ENCODE data around the gene TRMT2B.
A peak's percentile ranks its signal among the peaks of the same experiment; 100 is the strongest.
"Not testable (repeated sequence)": the region's sequence is repeated elsewhere in the genome, so short reads cannot be mapped to it uniquely, and the experiment has no call there.

Gene TRMT2B

GRCh38 chrX:101051549-101052302 is at the start of gene TRMT2B:
TSS of gene TRMT2B (minus strand) at chrX:101052111. CDS start at chrX:101042289, 9,822 bp downstream.
- peak; percentile 42 to 59 for DNase-seq (ENCODE audit: low read depth in 2 of 2, low spot score in 1 of 2)

- DNase-seq (ENCODE audit: low read depth in 2 of 2, low spot score in 1 of 2) = peak; percentile 77 to 82
Measured at GRCh38 chrX:101097546-101098453, 45.9 kb upstream of the TRMT2B start, which contains the start of gene CENPI. TSS of gene CENPI (plus strand) at chrX:101098204. CDS start at chrX:101101071, 2,867 bp downstream.

GRCh38 chrX:101091817-101092216 is 39.9 kb upstream of the TRMT2B start:
- no peak for DNase-seq (ENCODE audit: low read depth in 2 of 2, low spot score in 1 of 2)

- no peak for DNase-seq (ENCODE audit: low read depth in 2 of 2, low spot score in 1 of 2)
Measured at GRCh38 chrX:101081231-101081630, 29.3 kb upstream of the TRMT2B start.

- no peak for DNase-seq (ENCODE audit: low read depth in 2 of 2, low spot score in 1 of 2)
Measured at GRCh38 chrX:101080326-101081124, 28.6 kb upstream of the TRMT2B start.

GRCh38 chrX:101079736-101080270 is 27.9 kb upstream of the TRMT2B start:
- no peak for DNase-seq (ENCODE audit: low read depth in 2 of 2, low spot score in 1 of 2)

- DNase-seq (ENCODE audit: low read depth in 2 of 2, low spot score in 1 of 2) = no peak
Measured at GRCh38 chrX:101078716-101079598, 27.0 kb upstream of the TRMT2B start, which contains the start of gene TMEM35A. TSS of gene TMEM35A (plus strand) at chrX:101078879. CDS start at chrX:101079003, 124 bp downstream.

- DNase-seq (ENCODE audit: low read depth in 2 of 2, low spot score in 1 of 2) = no peak
Measured at GRCh38 chrX:101071582-101071981, 19.7 kb upstream of the TRMT2B start.

GRCh38 chrX:101062176-101062575 is 10.3 kb upstream of the TRMT2B start:
- no peak for DNase-seq (ENCODE audit: low read depth in 2 of 2, low spot score in 1 of 2)

- DNase-seq (ENCODE audit: low read depth in 2 of 2, low spot score in 1 of 2) = no peak
Measured at GRCh38 chrX:101057093-101057714, 5.3 kb upstream of the TRMT2B start.

GRCh38 chrX:101056551-101056950 is 4.6 kb upstream of the TRMT2B start:
- DNase-seq (ENCODE audit: low read depth in 2 of 2, low spot score in 1 of 2) = not testable (repeated sequence)

GRCh38 chrX:101051153-101051548 is 760 bp downstream of the TRMT2B start:
- no peak for DNase-seq (ENCODE audit: low read depth in 2 of 2, low spot score in 1 of 2)

- no peak for DNase-seq (ENCODE audit: low read depth in 2 of 2, low spot score in 1 of 2)
Measured at GRCh38 chrX:101040197-101040596, 11.7 kb downstream of the TRMT2B start.

GRCh38 chrX:101037231-101037630 is 14.7 kb downstream of the TRMT2B start:
- DNase-seq (ENCODE audit: low read depth in 2 of 2, low spot score in 1 of 2) = no peak

GRCh38 chrX:101029665-101030064 is 22.2 kb downstream of the TRMT2B start:
- DNase-seq (ENCODE audit: low read depth in 2 of 2, low spot score in 1 of 2) = no peak

GRCh38 chrX:101028562-101028961 is 23.3 kb downstream of the TRMT2B start:
- DNase-seq (ENCODE audit: low read depth in 2 of 2, low spot score in 1 of 2) = no peak

- no peak for DNase-seq (ENCODE audit: low read depth in 2 of 2, low spot score in 1 of 2)
Measured at GRCh38 chrX:101025126-101025525, 26.8 kb downstream of the TRMT2B start.

GRCh38 chrX:101022020-101022419 is 29.9 kb downstream of the TRMT2B start:
- no peak for DNase-seq (ENCODE audit: low read depth in 2 of 2, low spot score in 1 of 2)

GRCh38 chrX:101012031-101012430 is 39.9 kb downstream of the TRMT2B start:
- not testable (repeated sequence) for DNase-seq (ENCODE audit: low read depth in 2 of 2, low spot score in 1 of 2)

All from stimulated activated CD8-positive, alpha-beta memory T cell treated with anti-CD3 and anti-CD28 coated beads, Interleukin-4, amount 100 ng/mL, for 1 hour (primary cell).